GM23338 (cell line): ENCODE measurements around the gene PXYLP1. TPM values are rescaled to one million over a fixed set of nuclear protein-coding genes. Genes with fewer than 3 reads are reported as not detected.
A peak's percentile ranks its signal among the peaks of the same experiment; 100 is the strongest.

Experiments
- ATAC-seq: fragments of 200-7000 bp; cut with Tn5 transposase; 3 replicates; pipeline ENCODE4 v1.9.1; 2020
- DNase-seq: peaks from one replicate; pipeline ENCODE4 v3.0.0-alpha.2; 2015; ENCODE audit warnings: low spot score
- H2AFZ ChIP-seq: fragments of 200-600 bp; sonication (generic); 2 replicates; pipeline ENCODE4 v1.8.0; 2016; ENCODE audit warnings: antibody characterized with exemption, mild to moderate bottlenecking, moderate library complexity
- H3F3A ChIP-seq: fragments of 200-600 bp; sonication (generic); replicated peaks from 2 replicates; pipeline ENCODE4 v1.8.0; 2017; ENCODE audit warnings: antibody characterized with exemption, mixed run types, low read depth
- H3K27ac ChIP-seq: fragments of 200-600 bp; sonication (generic); 2 replicates; pipeline ENCODE4 v1.6.1; 2016; ENCODE audit warnings: low read depth
- H3K27me3 ChIP-seq: fragments of 200-600 bp; sonication (generic); 2 replicates; pipeline ENCODE4 v1.8.0; 2016; ENCODE audit warnings: mild to moderate bottlenecking, mixed run types, moderate library complexity; ENCODE audit not compliant: insufficient read depth
- H3K36me3 ChIP-seq: fragments of 200-600 bp; sonication (generic); 2 replicates; pipeline ENCODE4 v1.8.0; 2016; ENCODE audit warnings: mild to moderate bottlenecking; ENCODE audit not compliant: insufficient read depth
- H3K4me1 ChIP-seq: fragments of 200-600 bp; sonication (generic); 2 replicates; pipeline ENCODE4 v1.8.0; 2016; ENCODE audit warnings: mild to moderate bottlenecking, moderate library complexity; ENCODE audit not compliant: insufficient read depth
- H3K4me2 ChIP-seq: fragments of 200-600 bp; sonication (generic); 2 replicates; pipeline ENCODE4 v1.7.1; 2017; ENCODE audit warnings: mixed run types
- H3K4me3 ChIP-seq: fragments of 200-600 bp; sonication (generic); 2 replicates; pipeline ENCODE4 v1.6.1; 2016; ENCODE audit warnings: mixed run types
- H3K79me2 ChIP-seq: fragments of 200-600 bp; sonication (generic); replicated peaks from 2 replicates; pipeline ENCODE4 v1.8.0; 2017; ENCODE audit warnings: mild to moderate bottlenecking; ENCODE audit not compliant: insufficient read depth
- H3K9me2 ChIP-seq: fragments of 200-600 bp; sonication (generic); 2 replicates; pipeline ENCODE4 v1.8.0; 2017; ENCODE audit not compliant: insufficient read depth
- H4K20me1 ChIP-seq: fragments of 200-600 bp; sonication (generic); replicated peaks from 2 replicates; pipeline ENCODE4 v1.8.0; 2017; ENCODE audit warnings: mild to moderate bottlenecking; ENCODE audit not compliant: insufficient read depth
- H3K27ac Mint-ChIP-seq: 2 replicates; pipeline ENCODE4 v1.8.0; 2020; ENCODE audit warnings: inconsistent platforms, mild to moderate bottlenecking, moderate library complexity, mixed read lengths
- H3K27me3 Mint-ChIP-seq: 3 replicates; pipeline ENCODE4 v1.8.0; 2022; ENCODE audit warnings: low read depth, mild to moderate bottlenecking, moderate library complexity, mixed read lengths, inconsistent platforms; ENCODE audit not compliant: insufficient read depth, poor library complexity
- H3K36me3 Mint-ChIP-seq: 3 replicates; pipeline ENCODE4 v1.8.0; 2021; ENCODE audit warnings: low read depth, mild to moderate bottlenecking, inconsistent platforms, moderate library complexity, mixed read lengths
- H3K4me1 Mint-ChIP-seq: 3 replicates; pipeline ENCODE4 v1.8.0; 2020; ENCODE audit warnings: mild to moderate bottlenecking, inconsistent platforms, mixed read lengths
- H3K4me3 Mint-ChIP-seq: 3 replicates; pipeline ENCODE4 v1.8.0; 2021; ENCODE audit warnings: moderate library complexity, mild to moderate bottlenecking, inconsistent platforms, mixed read lengths
- H3K9me3 Mint-ChIP-seq: 3 replicates; pipeline ENCODE4 v1.8.0; 2020; ENCODE audit warnings: moderate library complexity, mild to moderate bottlenecking, inconsistent platforms, mixed read lengths
- CREB1 ChIP-seq: fragments of 250-450 bp; sonication (Bioruptor Pico); IDR thresholded peaks from 2 replicates; pipeline ENCODE4 v1.5.0; 2020; ENCODE audit warnings: low read depth, mild to moderate bottlenecking, moderate library complexity
- EZH2 ChIP-seq: fragments of 200-600 bp; sonication (generic); IDR thresholded peaks from one replicate; pipeline ENCODE4 v1.8.0; 2017; ENCODE audit warnings: antibody characterized with exemption, mild to moderate bottlenecking, low read depth; ENCODE audit not compliant: unreplicated experiment
- EZH2phosphoT487 ChIP-seq: fragments of 200-600 bp; sonication (generic); IDR thresholded peaks from one replicate; pipeline ENCODE4 v1.8.1; 2018; ENCODE audit warnings: antibody characterized with exemption; ENCODE audit not compliant: unreplicated experiment
- JUNB ChIP-seq: IDR thresholded peaks from one replicate; pipeline ENCODE4 v1.6.1; 2016; ENCODE audit warnings: antibody characterized with exemption; ENCODE audit not compliant: unreplicated experiment
- NANOG ChIP-seq: IDR thresholded peaks from 2 replicates; pipeline ENCODE4 v1.6.1; 2016; ENCODE audit warnings: antibody characterized with exemption, borderline replicate concordance
- POLR2AphosphoS5 ChIP-seq: IDR thresholded peaks from 2 replicates; pipeline ENCODE4 v1.6.1; 2016; ENCODE audit warnings: antibody characterized with exemption, low read depth
- STAT1 ChIP-seq: IDR thresholded peaks from one replicate; pipeline ENCODE4 v1.6.1; 2016; ENCODE audit warnings: antibody characterized with exemption; ENCODE audit not compliant: unreplicated experiment
- ZNF114 ChIP-seq: fragments of 250-450 bp; sonication (Bioruptor Pico); IDR thresholded peaks from 2 replicates; pipeline ENCODE4 v1.5.0; 2020; ENCODE audit warnings: mild to moderate bottlenecking, moderate library complexity
- ZNF331 ChIP-seq: fragments of 250-450 bp; sonication (Bioruptor Pico); IDR thresholded peaks from 2 replicates; pipeline ENCODE4 v1.5.0; 2020; ENCODE audit warnings: low read depth, mild to moderate bottlenecking, moderate library complexity
- polyA plus RNA-seq: library from polyadenylated mRNA; unstranded; fragments of >200 nt; fragmentation: Nextera tagmentation; extraction: Ambion mirVana; gene quantifications from 2 replicates; pipeline ENCODE4 v1.2.1, GENCODE V29; 2016
- total RNA-seq: library from RNA; depleted of rRNA; stranded (reverse); fragments of >200 nt; shearing (Covaris generic); gene quantifications from 2 replicates; pipeline ENCODE4 v1.2.3, GENCODE V29; 2014
- TF ChIP-seq, protein P1 (sequence below): IDR thresholded peaks from one replicate; pipeline ENCODE4 v1.6.1; 2018; ENCODE audit warnings: antibody characterized with exemption; ENCODE audit not compliant: unreplicated experiment
- TF ChIP-seq, protein P2 (sequence below): IDR thresholded peaks from 2 replicates; pipeline ENCODE4 v1.6.1; 2016; ENCODE audit warnings: antibody characterized with exemption
- TF ChIP-seq, protein P3 (sequence below), 2 experiments: fragments of 200-600 bp in 1 of 2; sonication (generic) in 1 of 2; conservative IDR thresholded peaks; 2 replicates each; pipeline versions ENCODE4 v1.5.1 to v1.6.1; 2016 to 2017; ENCODE audit warnings: antibody characterized with exemption in 2 of 2, low read depth in 2 of 2, mild to moderate bottlenecking in 2 of 2, moderate library complexity in 1 of 2

Gene PXYLP1
- total and polyA plus RNA-seq, 2 experiments from 2014 or later: 8.9 to 20.1 TPM

DNA sequence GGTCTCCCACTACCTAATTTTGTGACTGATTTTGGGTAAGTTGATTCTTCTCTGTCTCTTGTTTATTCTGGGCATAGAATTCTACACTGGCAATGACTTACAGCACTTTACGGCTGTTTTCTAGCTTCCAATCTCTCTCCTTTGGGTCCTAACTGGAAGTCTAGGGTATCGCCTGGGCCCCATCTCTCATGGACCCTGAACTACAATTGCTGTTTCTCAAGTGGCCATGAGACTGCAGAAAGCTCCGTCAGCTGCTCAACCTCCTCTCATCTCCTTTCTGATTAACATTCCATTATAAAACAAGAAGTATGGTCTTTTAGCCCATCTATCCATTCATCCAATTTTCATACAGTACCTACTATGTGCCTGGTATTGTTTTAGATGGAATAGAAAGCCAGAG lies 4.4 kb upstream of the PXYLP1 start (continued):
- TF ChIP-seq, protein P1, sequence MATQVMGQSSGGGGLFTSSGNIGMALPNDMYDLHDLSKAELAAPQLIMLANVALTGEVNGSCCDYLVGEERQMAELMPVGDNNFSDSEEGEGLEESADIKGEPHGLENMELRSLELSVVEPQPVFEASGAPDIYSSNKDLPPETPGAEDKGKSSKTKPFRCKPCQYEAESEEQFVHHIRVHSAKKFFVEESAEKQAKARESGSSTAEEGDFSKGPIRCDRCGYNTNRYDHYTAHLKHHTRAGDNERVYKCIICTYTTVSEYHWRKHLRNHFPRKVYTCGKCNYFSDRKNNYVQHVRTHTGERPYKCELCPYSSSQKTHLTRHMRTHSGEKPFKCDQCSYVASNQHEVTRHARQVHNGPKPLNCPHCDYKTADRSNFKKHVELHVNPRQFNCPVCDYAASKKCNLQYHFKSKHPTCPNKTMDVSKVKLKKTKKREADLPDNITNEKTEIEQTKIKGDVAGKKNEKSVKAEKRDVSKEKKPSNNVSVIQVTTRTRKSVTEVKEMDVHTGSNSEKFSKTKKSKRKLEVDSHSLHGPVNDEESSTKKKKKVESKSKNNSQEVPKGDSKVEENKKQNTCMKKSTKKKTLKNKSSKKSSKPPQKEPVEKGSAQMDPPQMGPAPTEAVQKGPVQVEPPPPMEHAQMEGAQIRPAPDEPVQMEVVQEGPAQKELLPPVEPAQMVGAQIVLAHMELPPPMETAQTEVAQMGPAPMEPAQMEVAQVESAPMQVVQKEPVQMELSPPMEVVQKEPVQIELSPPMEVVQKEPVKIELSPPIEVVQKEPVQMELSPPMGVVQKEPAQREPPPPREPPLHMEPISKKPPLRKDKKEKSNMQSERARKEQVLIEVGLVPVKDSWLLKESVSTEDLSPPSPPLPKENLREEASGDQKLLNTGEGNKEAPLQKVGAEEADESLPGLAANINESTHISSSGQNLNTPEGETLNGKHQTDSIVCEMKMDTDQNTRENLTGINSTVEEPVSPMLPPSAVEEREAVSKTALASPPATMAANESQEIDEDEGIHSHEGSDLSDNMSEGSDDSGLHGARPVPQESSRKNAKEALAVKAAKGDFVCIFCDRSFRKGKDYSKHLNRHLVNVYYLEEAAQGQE: no peak
- TF ChIP-seq STAT1 (no peak), POLR2AphosphoS5 (no peak), ZNF114 (CRISPR knock-in tag) (no peak), CREB1 (CRISPR knock-in tag) (no peak), EZH2 (no peak), NANOG (no peak)
- TF ChIP-seq, protein P2, sequence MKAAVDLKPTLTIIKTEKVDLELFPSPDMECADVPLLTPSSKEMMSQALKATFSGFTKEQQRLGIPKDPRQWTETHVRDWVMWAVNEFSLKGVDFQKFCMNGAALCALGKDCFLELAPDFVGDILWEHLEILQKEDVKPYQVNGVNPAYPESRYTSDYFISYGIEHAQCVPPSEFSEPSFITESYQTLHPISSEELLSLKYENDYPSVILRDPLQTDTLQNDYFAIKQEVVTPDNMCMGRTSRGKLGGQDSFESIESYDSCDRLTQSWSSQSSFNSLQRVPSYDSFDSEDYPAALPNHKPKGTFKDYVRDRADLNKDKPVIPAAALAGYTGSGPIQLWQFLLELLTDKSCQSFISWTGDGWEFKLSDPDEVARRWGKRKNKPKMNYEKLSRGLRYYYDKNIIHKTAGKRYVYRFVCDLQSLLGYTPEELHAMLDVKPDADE: no peak

DNA sequence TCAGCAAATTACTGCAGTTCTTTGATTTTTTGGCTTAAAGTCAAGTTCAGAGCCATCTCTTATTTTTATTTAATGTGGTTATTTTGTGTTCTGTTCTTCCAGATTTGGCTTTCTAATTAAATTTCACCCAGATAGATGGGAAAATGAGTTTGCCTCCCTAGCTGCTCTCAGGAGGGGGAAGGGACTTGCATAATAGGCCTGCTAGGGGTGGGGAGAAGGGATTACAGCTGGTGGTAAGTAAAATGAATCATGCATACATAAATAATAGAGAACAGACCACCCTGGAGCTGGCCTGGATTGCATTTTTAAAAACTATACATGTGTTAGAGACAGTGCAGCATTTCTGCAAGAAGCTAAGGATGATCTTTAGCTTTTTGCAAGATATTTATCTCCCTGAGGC lies 3.9 kb upstream of the PXYLP1 start:
- TF ChIP-seq CREB1 (CRISPR knock-in tag): no peak
- TF ChIP-seq JUNB: no peak
- no peak for TF ChIP-seq POLR2AphosphoS5
- TF ChIP-seq, protein P2: no peak
- TF ChIP-seq, protein P3, sequence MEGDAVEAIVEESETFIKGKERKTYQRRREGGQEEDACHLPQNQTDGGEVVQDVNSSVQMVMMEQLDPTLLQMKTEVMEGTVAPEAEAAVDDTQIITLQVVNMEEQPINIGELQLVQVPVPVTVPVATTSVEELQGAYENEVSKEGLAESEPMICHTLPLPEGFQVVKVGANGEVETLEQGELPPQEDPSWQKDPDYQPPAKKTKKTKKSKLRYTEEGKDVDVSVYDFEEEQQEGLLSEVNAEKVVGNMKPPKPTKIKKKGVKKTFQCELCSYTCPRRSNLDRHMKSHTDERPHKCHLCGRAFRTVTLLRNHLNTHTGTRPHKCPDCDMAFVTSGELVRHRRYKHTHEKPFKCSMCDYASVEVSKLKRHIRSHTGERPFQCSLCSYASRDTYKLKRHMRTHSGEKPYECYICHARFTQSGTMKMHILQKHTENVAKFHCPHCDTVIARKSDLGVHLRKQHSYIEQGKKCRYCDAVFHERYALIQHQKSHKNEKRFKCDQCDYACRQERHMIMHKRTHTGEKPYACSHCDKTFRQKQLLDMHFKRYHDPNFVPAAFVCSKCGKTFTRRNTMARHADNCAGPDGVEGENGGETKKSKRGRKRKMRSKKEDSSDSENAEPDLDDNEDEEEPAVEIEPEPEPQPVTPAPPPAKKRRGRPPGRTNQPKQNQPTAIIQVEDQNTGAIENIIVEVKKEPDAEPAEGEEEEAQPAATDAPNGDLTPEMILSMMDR (conservative IDR thresholded peaks at IDR 0.05; ENCODE audit: low read depth in 2 of 2): no peak
- TF ChIP-seq EZH2phosphoT487: no peak
- no peak for TF ChIP-seq STAT1
- TF ChIP-seq, protein P1: no peak
- no peak for TF ChIP-seq NANOG
- TF ChIP-seq ZNF331 (CRISPR knock-in tag): no peak
- TF ChIP-seq ZNF114 (CRISPR knock-in tag): no peak

More for the DNA sequence above, 3.9 kb upstream of the PXYLP1 start:
- H3K4me3 ChIP-seq: no peak overlapping the region
- H3K4me1 Mint-ChIP-seq: peaks cover 39% of the 10 kb centered on the region
- peaks cover 34% of the 10 kb centered on the region for H3K4me1 ChIP-seq
- no peaks in the 10 kb centered on the region for H3K79me2 ChIP-seq
- ATAC-seq (no peak), DNase-seq (no peak)
- peaks cover 10% of the 10 kb centered on the region; the same call in 1 of the 2 replicates for H3F3A ChIP-seq
- peaks cover 8% of the 10 kb centered on the region; the same call in 1 of the 3 replicates for H3K36me3 Mint-ChIP-seq
- H3K27me3 Mint-ChIP-seq: peaks cover 26% of the 10 kb centered on the region
- H3K9me2 ChIP-seq: 0 out of 2 replicates have a peak, but pooled peaks cover 4% of the 10 kb centered on the region
- no peak overlapping the region for H3K27ac Mint-ChIP-seq
- H2AFZ ChIP-seq: no peak overlapping the region
- no peaks in the 10 kb centered on the region for H4K20me1 ChIP-seq
- peaks cover 26% of the 10 kb centered on the region for H3K27me3 ChIP-seq
- peak overlapping the region; percentile 33; the same call in 1 of the 2 replicates for H3K4me2 ChIP-seq
- no peak overlapping the region; the same call in 2 of the 3 replicates for H3K4me3 Mint-ChIP-seq
- H3K9me3 Mint-ChIP-seq: peaks cover 10% of the 10 kb centered on the region
- no peak overlapping the region for H3K27ac ChIP-seq
- H3K36me3 ChIP-seq: peaks cover 12% of the 10 kb centered on the region; the same call in 1 of the 2 replicates
